Progenitor cell of endocrine pancreas (in vitro differentiated cells): ENCODE measurements around the gene OR13C8. TPM values are rescaled to one million over a fixed set of nuclear protein-coding genes. Genes with fewer than 3 reads are reported as not detected.
"Not testable (repeated sequence)": the region's sequence is repeated elsewhere in the genome, so short reads cannot be mapped to it uniquely, and the experiment has no call there.

ENCODE experiments used
- DNase-seq: peaks from one replicate; pipeline ENCODE4 v3.0.0; 2021; ENCODE audit warnings: low spot score; ENCODE audit not compliant: unreplicated experiment
- H3K27ac Mint-ChIP-seq: 2 replicates; pipeline ENCODE4 v1.8.0; 2021; ENCODE audit warnings: mild to moderate bottlenecking, moderate library complexity, mixed read lengths
- H3K27me3 Mint-ChIP-seq: 2 replicates; pipeline ENCODE4 v1.8.0; 2021; ENCODE audit warnings: mixed read lengths
- H3K36me3 Mint-ChIP-seq: 2 replicates; pipeline ENCODE4 v1.8.0; 2022; ENCODE audit warnings: mixed read lengths; ENCODE audit not compliant: insufficient read depth
- H3K4me1 Mint-ChIP-seq: 2 replicates; pipeline ENCODE4 v1.8.0; 2021; ENCODE audit warnings: low read depth, mixed read lengths
- H3K4me3 Mint-ChIP-seq: 2 replicates; pipeline ENCODE4 v1.8.0; 2021; ENCODE audit warnings: low read depth, mild to moderate bottlenecking, moderate library complexity, mixed read lengths
- H3K9me3 Mint-ChIP-seq: 2 replicates; pipeline ENCODE4 v1.8.0; 2021; ENCODE audit warnings: low read depth, mixed read lengths
- total RNA-seq: library from RNA; stranded (reverse); gene quantifications from 2 replicates; pipeline ENCODE4 v1.2.1, GENCODE V29; 2021
- TF ChIP-seq, protein P1 (sequence below): fragments of 200-600 bp; sonication (generic); IDR thresholded peaks from one replicate; pipeline ENCODE4 v1.5.0; 2021; ENCODE audit warnings: antibody characterized with exemption, mild to moderate bottlenecking; ENCODE audit not compliant: unreplicated experiment

Gene OR13C8
- total RNA-seq, 1 donor from 2014 or later, result not detected

DNA sequence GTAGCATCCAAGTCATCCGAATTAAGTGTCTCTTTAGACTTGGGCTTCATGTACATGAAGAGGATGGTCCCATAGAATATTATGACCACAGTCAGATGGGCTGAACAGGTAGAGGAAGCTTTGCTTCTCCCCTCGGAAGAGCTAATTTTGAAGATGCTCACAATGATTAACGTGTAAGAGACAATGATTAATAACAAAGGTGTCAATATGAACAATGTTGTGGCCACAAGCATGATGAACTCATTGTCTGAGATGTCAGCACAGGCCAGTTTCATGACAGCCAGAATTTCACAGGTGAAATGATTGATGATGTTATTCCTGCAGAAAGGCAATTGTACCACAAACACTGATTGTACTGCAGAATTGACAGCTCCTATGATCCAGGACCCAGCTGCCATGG, 35.8 kb downstream of the OR13C8 start:
- no peak for DNase-seq
- H3K27me3 Mint-ChIP-seq, result no peaks in the 10 kb centered on the region
- H3K9me3 Mint-ChIP-seq, result no peaks in the 10 kb centered on the region
- TF ChIP-seq, protein P1, sequence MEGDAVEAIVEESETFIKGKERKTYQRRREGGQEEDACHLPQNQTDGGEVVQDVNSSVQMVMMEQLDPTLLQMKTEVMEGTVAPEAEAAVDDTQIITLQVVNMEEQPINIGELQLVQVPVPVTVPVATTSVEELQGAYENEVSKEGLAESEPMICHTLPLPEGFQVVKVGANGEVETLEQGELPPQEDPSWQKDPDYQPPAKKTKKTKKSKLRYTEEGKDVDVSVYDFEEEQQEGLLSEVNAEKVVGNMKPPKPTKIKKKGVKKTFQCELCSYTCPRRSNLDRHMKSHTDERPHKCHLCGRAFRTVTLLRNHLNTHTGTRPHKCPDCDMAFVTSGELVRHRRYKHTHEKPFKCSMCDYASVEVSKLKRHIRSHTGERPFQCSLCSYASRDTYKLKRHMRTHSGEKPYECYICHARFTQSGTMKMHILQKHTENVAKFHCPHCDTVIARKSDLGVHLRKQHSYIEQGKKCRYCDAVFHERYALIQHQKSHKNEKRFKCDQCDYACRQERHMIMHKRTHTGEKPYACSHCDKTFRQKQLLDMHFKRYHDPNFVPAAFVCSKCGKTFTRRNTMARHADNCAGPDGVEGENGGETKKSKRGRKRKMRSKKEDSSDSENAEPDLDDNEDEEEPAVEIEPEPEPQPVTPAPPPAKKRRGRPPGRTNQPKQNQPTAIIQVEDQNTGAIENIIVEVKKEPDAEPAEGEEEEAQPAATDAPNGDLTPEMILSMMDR, result no peak
- no peaks in the 10 kb centered on the region for H3K4me1 Mint-ChIP-seq
- H3K4me3 Mint-ChIP-seq, result no peak overlapping the region
- H3K27ac Mint-ChIP-seq, result no peak overlapping the region
- H3K36me3 Mint-ChIP-seq, result no peaks in the 10 kb centered on the region

DNA sequence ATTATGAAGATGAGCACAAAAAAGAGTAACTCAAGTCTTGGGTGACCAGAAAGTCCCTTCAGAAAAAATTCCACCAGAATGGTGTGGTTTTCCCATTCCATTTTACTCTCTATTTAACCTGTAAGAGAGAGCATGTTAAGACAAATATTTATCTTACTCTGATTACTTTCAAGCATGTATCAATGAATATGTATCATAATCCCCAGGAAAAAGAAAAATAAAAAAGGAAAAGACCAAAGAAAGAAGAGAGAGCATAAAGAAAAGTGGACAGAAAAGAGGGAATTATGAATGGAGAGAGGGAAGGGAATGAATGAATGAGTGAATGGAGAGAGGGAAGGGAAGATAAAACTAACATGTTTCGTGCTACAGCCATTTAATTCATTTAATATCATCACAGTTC, 36.6 kb downstream of the OR13C8 start, which contains the start of gene OR13C2:
Gene OR13C2, minus strand, starts transcription at position 101 of the 400 bp plus-strand sequence. Its CDS starts 0 bp downstream, at position 101.
- H3K9me3 Mint-ChIP-seq, H3K27me3 Mint-ChIP-seq, H3K4me1 Mint-ChIP-seq, H3K4me3 Mint-ChIP-seq, H3K27ac Mint-ChIP-seq, DNase-seq, H3K36me3 Mint-ChIP-seq: not testable (repeated sequence)

DNA sequence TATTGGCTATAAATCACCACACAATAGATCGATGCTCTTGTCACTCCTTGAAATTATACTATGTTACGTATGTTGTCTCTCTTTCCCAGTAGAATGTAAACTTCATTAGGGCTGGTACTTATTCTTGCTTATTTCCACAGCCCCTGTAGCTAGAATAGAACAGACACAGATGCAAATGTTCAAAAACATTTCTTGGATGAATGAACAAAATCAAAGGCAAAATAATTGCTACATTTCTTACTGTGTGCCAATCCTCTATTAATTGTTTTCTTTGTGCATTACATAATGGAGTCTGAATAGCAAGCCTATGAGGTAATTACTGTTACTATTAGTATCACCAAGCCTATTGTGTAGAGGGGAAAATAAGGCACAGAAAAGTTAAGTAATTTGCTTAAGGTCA, 37.2 kb downstream of the OR13C8 start:
- Mint-ChIP-seq H3K27ac (no peak overlapping the region), H3K4me1 (no peaks in the 10 kb centered on the region), H3K4me3 (no peak overlapping the region), H3K36me3 (no peaks in the 10 kb centered on the region), H3K9me3 (no peaks in the 10 kb centered on the region), H3K27me3 (no peaks in the 10 kb centered on the region)
- TF ChIP-seq, protein P1, result no peak
- no peak for DNase-seq

DNA sequence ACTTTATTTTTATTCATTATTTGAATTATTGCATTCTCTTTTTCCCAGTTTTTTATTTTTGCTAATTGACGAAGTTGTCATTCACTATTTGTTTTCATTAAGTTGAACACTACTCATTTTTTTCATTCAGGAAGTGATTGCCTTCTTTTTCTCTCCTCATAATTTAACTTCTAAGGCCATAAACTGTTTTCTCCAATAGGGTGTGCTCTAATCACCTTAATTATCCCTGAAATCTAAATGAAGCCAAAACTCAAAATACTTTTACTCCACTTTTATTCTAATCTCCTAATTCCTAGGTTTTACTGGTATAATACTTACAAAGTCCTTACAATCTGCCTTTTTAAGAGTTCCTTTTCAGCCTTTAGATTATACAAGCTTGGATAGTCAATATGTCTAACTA, 39.4 kb downstream of the OR13C8 start:
- TF ChIP-seq, protein P1, result no peak
- H3K27ac Mint-ChIP-seq, result no peak overlapping the region
- H3K9me3 Mint-ChIP-seq, result no peaks in the 10 kb centered on the region
- H3K27me3 Mint-ChIP-seq, result no peaks in the 10 kb centered on the region
- no peaks in the 10 kb centered on the region for H3K36me3 Mint-ChIP-seq
- no peaks in the 10 kb centered on the region for H3K4me1 Mint-ChIP-seq
- no peak overlapping the region for H3K4me3 Mint-ChIP-seq
- DNase-seq, result no peak

DNA sequence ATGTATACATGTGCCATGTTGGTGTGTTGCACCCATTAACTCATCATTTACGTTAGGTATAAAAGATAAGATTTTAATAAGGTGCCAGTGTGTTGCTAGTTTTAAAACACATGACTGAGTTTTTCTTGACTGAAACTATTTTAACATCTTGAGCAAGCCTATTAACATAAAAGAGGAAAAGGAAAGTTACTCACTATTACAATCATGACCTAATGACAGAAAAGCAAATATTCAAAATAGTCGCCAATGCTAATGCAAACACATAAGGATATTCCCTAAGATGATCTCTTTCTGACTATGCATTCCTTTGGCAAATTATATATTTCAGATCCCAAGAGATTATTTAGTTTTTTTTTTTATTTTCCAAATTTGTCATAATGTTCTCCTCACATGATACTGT, 42.2 kb downstream of the OR13C8 start:
- no peaks in the 10 kb centered on the region for H3K27me3 Mint-ChIP-seq
- DNase-seq, result no peak
- no peak overlapping the region for H3K4me3 Mint-ChIP-seq
- H3K9me3 Mint-ChIP-seq, result no peaks in the 10 kb centered on the region
- H3K4me1 Mint-ChIP-seq, result no peaks in the 10 kb centered on the region
- no peaks in the 10 kb centered on the region for H3K36me3 Mint-ChIP-seq
- TF ChIP-seq, protein P1, result no peak
- no peak overlapping the region for H3K27ac Mint-ChIP-seq

DNA sequence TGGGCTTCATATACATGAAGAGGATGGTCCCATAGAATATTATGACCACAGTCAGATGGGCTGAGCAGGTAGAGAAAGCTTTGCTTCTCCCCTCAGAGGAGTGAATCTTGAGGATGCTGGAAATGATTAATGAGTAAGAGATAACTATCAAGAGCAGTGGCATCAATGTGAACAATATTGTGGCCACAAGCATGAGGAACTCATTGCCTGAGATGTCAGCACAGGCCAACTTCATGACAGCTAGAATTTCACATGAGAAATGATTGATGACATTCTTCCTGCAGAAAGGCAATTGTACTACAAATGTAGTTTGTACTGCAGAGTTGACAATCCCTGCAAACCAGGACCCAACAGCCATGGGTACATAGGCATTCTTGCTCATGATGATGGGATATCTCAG, 48.5 kb downstream of the OR13C8 start:
- Mint-ChIP-seq H3K9me3 (no peaks in the 10 kb centered on the region), H3K4me3 (no peak overlapping the region), H3K27ac (no peak overlapping the region), H3K4me1 (no peaks in the 10 kb centered on the region), H3K36me3 (no peaks in the 10 kb centered on the region), H3K27me3 (no peaks in the 10 kb centered on the region)
- TF ChIP-seq, protein P1, result no peak
- no peak for DNase-seq
